IMR-90 (cell line): ENCODE data around the gene TNFSF13B. TPM values are rescaled to one million over a fixed set of nuclear protein-coding genes. Genes with fewer than 3 reads are reported as not detected.

Experiments
- ATAC-seq: fragments of 200-7000 bp; cut with Tn5 transposase; 2 replicates; pipeline ENCODE4 v1.9.1; 2020; ENCODE audit warnings: low read depth, mild to moderate bottlenecking, moderate library complexity
- BruUV-seq: library from RNA; stranded (reverse); fragments of 400-500 nt; replicated peaks from 2 replicates; lab custom pipeline; 2021; lab: Mats Ljungman, UMichigan
- CTCF ChIA-PET: fragments of 300-600 bp; formaldehyde crosslinking; extraction: SDS; loops from one replicate; lab custom pipeline; 2021; ENCODE audit warnings: antibody characterized with exemption; lab: Yijun Ruan, JAX
- POLR2A ChIA-PET: fragments of 300-600 bp; sonication (Branson Sonifier 250); formaldehyde crosslinking; loops from one replicate; lab custom pipeline; 2022; ENCODE audit warnings: antibody characterized with exemption; ENCODE audit not compliant: unreplicated experiment; lab: Charles Lee
- DNase-seq: peaks from one replicate; pipeline ENCODE4 v3.0.0; 2013
- H2AFZ ChIP-seq: replicated peaks from 2 replicates; pipeline ENCODE3; 2013; ENCODE audit warnings: low read length, mild to moderate bottlenecking; ENCODE audit not compliant: poor library complexity
- H2AK5ac ChIP-seq: 2 replicates; pipeline ENCODE4 v1.6.1; 2013; ENCODE audit warnings: low read depth, low read length, inconsistent platforms
- H2AK9ac ChIP-seq: replicated peaks from 2 replicates; pipeline ENCODE3; 2013; ENCODE audit warnings: mild to moderate bottlenecking, low read depth, low read length, moderate library complexity; ENCODE audit not compliant: poor library complexity
- H2BK120ac ChIP-seq: 2 replicates; pipeline ENCODE4 v1.6.1; 2013; ENCODE audit warnings: low read depth, low read length, inconsistent platforms
- H2BK15ac ChIP-seq: 3 replicates; pipeline ENCODE4 v1.6.1; 2013; ENCODE audit warnings: low read depth, low read length, inconsistent platforms
- H2BK20ac ChIP-seq: 2 replicates; pipeline ENCODE4 v1.6.1; 2013; ENCODE audit warnings: low read depth, mild to moderate bottlenecking, inconsistent platforms, low read length, moderate library complexity
- H2BK5ac ChIP-seq: 2 replicates; pipeline ENCODE4 v1.6.1; 2013; ENCODE audit warnings: mild to moderate bottlenecking, low read depth, low read length, inconsistent platforms; ENCODE audit not compliant: poor library complexity, severe bottlenecking
- H3K14ac ChIP-seq: replicated peaks from 2 replicates; pipeline ENCODE4 v1.6.1; 2013; ENCODE audit warnings: low read depth, low read length, inconsistent platforms
- H3K18ac ChIP-seq: 2 replicates; pipeline ENCODE4 v1.6.1; 2013; ENCODE audit warnings: low read depth, low read length, control low read depth
- H3K23ac ChIP-seq: 2 replicates; pipeline ENCODE4 v1.6.1; 2013; ENCODE audit warnings: low read depth, low read length, inconsistent platforms
- H3K27ac ChIP-seq: 2 replicates; pipeline ENCODE4 v1.5.1; 2013; ENCODE audit warnings: mild to moderate bottlenecking, control low read depth, low read length; ENCODE audit not compliant: insufficient read depth
- H3K27me3 ChIP-seq: 2 replicates; pipeline ENCODE4 v1.6.1; 2013; ENCODE audit warnings: low read length; ENCODE audit not compliant: control insufficient read depth, insufficient read depth
- H3K36me3 ChIP-seq: 2 replicates; pipeline ENCODE4 v1.6.1; 2013; ENCODE audit warnings: low read length, mixed read lengths; ENCODE audit not compliant: control insufficient read depth, insufficient read depth
- H3K4ac ChIP-seq: 2 replicates; pipeline ENCODE4 v1.6.1; 2013; ENCODE audit warnings: low read depth, low read length, inconsistent platforms
- H3K4me1 ChIP-seq: 2 replicates; pipeline ENCODE4 v1.6.1; 2013; ENCODE audit warnings: low read length, mixed read lengths; ENCODE audit not compliant: control insufficient read depth, insufficient read depth
- H3K4me2 ChIP-seq: 2 replicates; pipeline ENCODE4 v1.6.1; 2013; ENCODE audit warnings: low read depth, mild to moderate bottlenecking, control low read depth, low read length, moderate library complexity
- H3K4me3 ChIP-seq: 2 replicates; pipeline ENCODE4 v1.5.1; 2013; ENCODE audit warnings: low read depth, mild to moderate bottlenecking, control low read depth, low read length, moderate library complexity; ENCODE audit not compliant: insufficient read depth
- H3K56ac ChIP-seq: 2 replicates; pipeline ENCODE4 v1.6.1; 2013; ENCODE audit warnings: low read length, inconsistent platforms; ENCODE audit not compliant: insufficient read depth; ENCODE audit errors: extremely low read depth
- H3K79me1 ChIP-seq, 2 experiments: 2 replicates each; pipeline ENCODE4 v1.6.1; 2013; ENCODE audit warnings: low read length in 2 of 2, inconsistent platforms in 1 of 2, low read depth in 1 of 2
- H3K9ac ChIP-seq: 2 replicates; pipeline ENCODE4 v1.6.1; 2013; ENCODE audit warnings: low read depth, low read length, control low read depth
- H3K9me1 ChIP-seq: 2 replicates; pipeline ENCODE4 v1.6.1; 2013; ENCODE audit warnings: low read length, inconsistent platforms; ENCODE audit not compliant: insufficient read depth
- H3K9me3 ChIP-seq: 2 replicates; pipeline ENCODE4 v1.6.1; 2013; ENCODE audit warnings: low read length; ENCODE audit not compliant: control insufficient read depth, insufficient read depth
- H4K20me1 ChIP-seq: 2 replicates; pipeline ENCODE4 v1.6.1; 2013; ENCODE audit warnings: low read length, inconsistent platforms; ENCODE audit not compliant: insufficient read depth
- H4K5ac ChIP-seq: 2 replicates; pipeline ENCODE4 v1.6.1; 2013; ENCODE audit warnings: mild to moderate bottlenecking, low read depth, low read length, control low read depth
- H4K8ac ChIP-seq, 2 experiments: 2 replicates each; pipeline ENCODE4 v1.6.1; 2013; ENCODE audit warnings: low read depth in 2 of 2, low read length in 2 of 2, control low read depth in 1 of 2, inconsistent platforms in 1 of 2
- H4K91ac ChIP-seq: 2 replicates; pipeline ENCODE4 v1.6.1; 2013; ENCODE audit warnings: low read depth, low read length, inconsistent platforms; ENCODE audit not compliant: insufficient read depth
- CEBPB ChIP-seq: IDR thresholded peaks from 2 replicates; pipeline ENCODE4 v1.6.1; 2012; ENCODE audit warnings: low read depth, low read length, improper control_type of control experiment
- CTCF ChIP-seq: conservative IDR thresholded peaks from 2 replicates; pipeline ENCODE4 v1.5.1; 2012; ENCODE audit warnings: mild to moderate bottlenecking, low read depth, low read length, improper control_type of control experiment
- ELK1 ChIP-seq: fragments of 150-350 bp; IDR thresholded peaks from 2 replicates; pipeline ENCODE4 v1.6.1; 2016; ENCODE audit warnings: low read depth, mild to moderate bottlenecking, low read length, moderate library complexity, borderline replicate concordance
- MAFK ChIP-seq: IDR thresholded peaks from 2 replicates; pipeline ENCODE4 v1.6.1; 2012; ENCODE audit warnings: low read depth, low read length, improper control_type of control experiment
- MAZ ChIP-seq: IDR thresholded peaks from 2 replicates; pipeline ENCODE4 v1.6.1; 2012; ENCODE audit warnings: low read depth, mild to moderate bottlenecking, low read length, improper control_type of control experiment, moderate library complexity, borderline replicate concordance
- MXI1 ChIP-seq: IDR thresholded peaks from 2 replicates; pipeline ENCODE4 v1.6.1; 2012; ENCODE audit warnings: low read depth, mild to moderate bottlenecking, low read length, moderate library complexity, borderline replicate concordance
- NFE2L2 ChIP-seq: fragments of 150-350 bp; IDR thresholded peaks from 2 replicates; pipeline ENCODE4 v1.6.1; 2016; ENCODE audit warnings: low read depth, mild to moderate bottlenecking, low read length
- RCOR1 ChIP-seq: IDR thresholded peaks from 2 replicates; pipeline ENCODE4 v1.6.1; 2012; ENCODE audit warnings: mild to moderate bottlenecking, low read length, improper control_type of control experiment; ENCODE audit not compliant: insufficient replicate concordance
- RFX5 ChIP-seq: IDR thresholded peaks from 2 replicates; pipeline ENCODE4 v1.8.0; 2012; ENCODE audit warnings: low read depth, mild to moderate bottlenecking, low read length, moderate library complexity
- SMC3 ChIP-seq: fragments of 150-350 bp; IDR thresholded peaks from 2 replicates; pipeline ENCODE4 v1.6.1; 2016; ENCODE audit warnings: low read depth, mild to moderate bottlenecking, antibody characterized with exemption, low read length, moderate library complexity
- USF2 ChIP-seq: fragments of 150-350 bp; IDR thresholded peaks from 2 replicates; pipeline ENCODE4 v1.6.1; 2017; ENCODE audit warnings: mild to moderate bottlenecking, antibody characterized with exemption, low read length, low read depth
- WGBS, 2 experiments: methylation state at CpG; one replicate each; pipeline versions ENCODE4 v1.1.5 to v1.1.7; 2013; ENCODE audit warnings: missing lambda C conversion rate in 2 of 2; ENCODE audit not compliant: insufficient read length in 1 of 2; ENCODE audit errors: extremely low coverage in 2 of 2; 5-methylcytosine and 5-hydroxymethylcytosine counted together
- dilution Hi-C: fragments of 300-500 bp; cut with HindIII; formaldehyde crosslinking; loops from one replicate; pipeline ENCODE4 v1.14.3; 2018; ENCODE audit warnings: low sequenced_read_pairs; ENCODE audit not compliant: unreplicated experiment
- in situ Hi-C: fragments of 300-500 bp; cut with MboI; formaldehyde crosslinking; loops from 3 replicates; pipeline ENCODE4 v1.14.3; 2019; ENCODE audit warnings: low sequenced_read_pairs, inconsistent platforms, mixed read lengths
- intact Hi-C: fragments of 100-400 bp; cut with micrococcal nuclease; formaldehyde crosslinking; loops from 2 replicates; pipeline ENCODE4 v1.10.0; 2022
- polyA plus RNA-seq, 3 experiments: library from polyadenylated mRNA; depleted of rRNA; stranded (reverse); fragments of >200 nt; gene quantifications; 2 replicates each; pipeline ENCODE4 v1.2.3, GENCODE V29; 2012; ENCODE audit warnings: low replicate concordance in 1 of 3
- total RNA-seq: library from RNA; depleted of rRNA; stranded (reverse); fragments of >200 nt; gene quantifications from 2 replicates; pipeline ENCODE4 v1.2.3, GENCODE V29; 2012

Gene TNFSF13B
- total and polyA plus RNA-seq, 2 of the 4 experiments (the other 2 are of a cell fraction) = 0.29 to 0.54 TPM

GRCh38 chr13:108281901-108282300 is 12.4 kb downstream of the TNFSF13B start:
- H3K4me3 ChIP-seq = no peak overlapping the region
- H2BK15ac ChIP-seq = no peak overlapping the region
- H3K23ac ChIP-seq = no peak overlapping the region
- DNase-seq (no peak), ATAC-seq (no peak)
- H3K9me1 ChIP-seq = no peaks in the 10 kb centered on the region
- intact Hi-C loops = no loop called here
- H4K20me1 ChIP-seq = no peaks in the 10 kb centered on the region
- H3K27me3 ChIP-seq = no peaks in the 10 kb centered on the region
- H4K8ac ChIP-seq = no peak overlapping the region
- no peak overlapping the region for H4K91ac ChIP-seq
- no peak overlapping the region for H2BK5ac ChIP-seq
- H3K4me1 ChIP-seq = no peaks in the 10 kb centered on the region
- H2BK120ac ChIP-seq = no peak overlapping the region
- no TSS peak for BruUV-seq
- dilution Hi-C loops = no loop called here
- no peak overlapping the region for H3K9ac ChIP-seq
- no CpG with 5 or more reads among the region's 4 CpGs for WGBS, 2 experiments
- no peak overlapping the region for H3K4ac ChIP-seq
- H3K79me1 ChIP-seq = no peaks in the 10 kb centered on the region
- H4K5ac ChIP-seq = no peak overlapping the region
- no peak overlapping the region for H3K4me2 ChIP-seq
- POLR2A ChIA-PET = no interaction called here
- no peak overlapping the region for H3K18ac ChIP-seq
- no peak overlapping the region for H2AFZ ChIP-seq
- no peaks in the 10 kb centered on the region for H3K36me3 ChIP-seq
- H3K56ac ChIP-seq = no peak overlapping the region
- H3K27ac ChIP-seq = no peak overlapping the region
- no peak overlapping the region for H2AK9ac ChIP-seq
- in situ Hi-C loops = no loop called here
- H3K9me3 ChIP-seq = no peaks in the 10 kb centered on the region
- TF ChIP-seq USF2 (no peak), RFX5 (no peak), MAZ (no peak), CTCF (no peak), ELK1 (no peak), MXI1 (no peak), RCOR1 (no peak), CEBPB (no peak; the same call in 1 of the 2 replicates), SMC3 (no peak), MAFK (no peak), NFE2L2 (no peak)
- no peak overlapping the region for H3K14ac ChIP-seq
- H2AK5ac ChIP-seq = no peak overlapping the region
- no peak overlapping the region for H2BK20ac ChIP-seq
- CTCF ChIA-PET = no interaction called here
